Measurements from ENCODE around the gene CYP2F1.

The CYP2F1 gene

GRCh38 chr19:41172297-41173164 is 58.3 kb downstream of the CYP2F1 start:
- no peak for TF ChIP-seq YY1 (IDR thresholded peaks at IDR 0.05; ENCODE audit: low read depth)
- TF ChIP-seq CREB1 (IDR thresholded peaks at IDR 0.05; ENCODE audit: low read depth), result no peak

GRCh38 chr19:41174297-41174928 is 60.2 kb downstream of the CYP2F1 start:
- TF ChIP-seq EGR1 (IDR thresholded peaks at IDR 0.05), result no peak
- no peak for TF ChIP-seq TCF12 (IDR thresholded peaks at IDR 0.05; ENCODE audit: low read depth)
- TF ChIP-seq EP300 (IDR thresholded peaks at IDR 0.05; ENCODE audit: borderline replicate concordance), result no peak
- no peak for TF ChIP-seq TAF1 (IDR thresholded peaks at IDR 0.05; ENCODE audit: low read depth)
- no peak for TF ChIP-seq TEAD4 (IDR thresholded peaks at IDR 0.05)
- TF ChIP-seq USF1 (IDR thresholded peaks at IDR 0.05), result no peak
- TF ChIP-seq MAX (IDR thresholded peaks at IDR 0.05), result no peak
- TF ChIP-seq CEBPB (IDR thresholded peaks at IDR 0.05), result no peak

GRCh38 chr19:41175801-41176777 is 61.9 kb downstream of the CYP2F1 start:
- TF ChIP-seq FOXM1 (IDR thresholded peaks at IDR 0.05; ENCODE audit: borderline replicate concordance, low read depth) (no peak), CEBPB (IDR thresholded peaks at IDR 0.05) (no peak), TCF12 (IDR thresholded peaks at IDR 0.05; ENCODE audit: low read depth) (no peak), ZBTB7A (IDR thresholded peaks at IDR 0.05; ENCODE audit: low read depth) (no peak), REST (IDR thresholded peaks at IDR 0.05; ENCODE audit: low read depth) (no peak), USF1 (IDR thresholded peaks at IDR 0.05) (no peak), TEAD4 (IDR thresholded peaks at IDR 0.05) (no peak), CREB1 (IDR thresholded peaks at IDR 0.05; ENCODE audit: low read depth) (no peak), EP300 (IDR thresholded peaks at IDR 0.05; ENCODE audit: borderline replicate concordance) (no peak), TAF1 (IDR thresholded peaks at IDR 0.05; ENCODE audit: low read depth) (no peak), NFIC (IDR thresholded peaks at IDR 0.05) (no peak), MAX (IDR thresholded peaks at IDR 0.05) (no peak), YY1 (IDR thresholded peaks at IDR 0.05; ENCODE audit: low read depth) (no peak), RAD21 (IDR thresholded peaks at IDR 0.05; ENCODE audit: low read depth) (no peak), EGR1 (IDR thresholded peaks at IDR 0.05) (no peak)
